CD4-positive, alpha-beta T cell treated with Interleukin-4 for 4 hours (primary cell): ENCODE measurements around the gene DGKE.

Experiments used
- DNase-seq: peaks from one replicate; pipeline ENCODE4 v3.0.0-alpha.2; 2020

The DGKE gene

GRCh38 chr17:56817066-56817465, 16.9 kb upstream of the DGKE start:
- no peak for DNase-seq

GRCh38 chr17:56819030-56819429, 14.9 kb upstream of the DGKE start:
- DNase-seq = no peak

GRCh38 chr17:56819431-56820145, 14.4 kb upstream of the DGKE start:
- peak; percentile 80 for DNase-seq

- no peak for DNase-seq
Observed at GRCh38 chr17:56820207-56820606, 13.7 kb upstream of the DGKE start.

GRCh38 chr17:56821847-56822534, 12.0 kb upstream of the DGKE start:
- no peak for DNase-seq

- DNase-seq = no peak
Observed at GRCh38 chr17:56822725-56823124, 11.2 kb upstream of the DGKE start.

- no peak for DNase-seq
Observed at GRCh38 chr17:56823848-56824247, 10.1 kb upstream of the DGKE start.

- no peak for DNase-seq
Observed at GRCh38 chr17:56824503-56824902, 9.4 kb upstream of the DGKE start.

- no peak for DNase-seq
Observed at GRCh38 chr17:56826611-56827414, 7.1 kb upstream of the DGKE start.

- DNase-seq = no peak
Observed at GRCh38 chr17:56830726-56831368, 3.1 kb upstream of the DGKE start.

- no peak for DNase-seq
Observed at GRCh38 chr17:56831369-56832095, 2.4 kb upstream of the DGKE start.

- no peak for DNase-seq
Observed at GRCh38 chr17:56832446-56832845, 1.5 kb upstream of the DGKE start.

- DNase-seq = peak; percentile 67
Observed at GRCh38 chr17:56833057-56833808, 718 bp upstream of the DGKE start.

- DNase-seq = peak; percentile 69
Observed at GRCh38 chr17:56834380-56835263, 671 bp downstream of the DGKE start.

GRCh38 chr17:56835264-56835585, 1.3 kb downstream of the DGKE start:
- no peak for DNase-seq

- DNase-seq = no peak
Observed at GRCh38 chr17:56838687-56839086, 4.7 kb downstream of the DGKE start.

GRCh38 chr17:56842577-56842976, 8.6 kb downstream of the DGKE start:
- no peak for DNase-seq

- no peak for DNase-seq
Observed at GRCh38 chr17:56845934-56846333, 12.0 kb downstream of the DGKE start.

GRCh38 chr17:56847106-56847505, 13.2 kb downstream of the DGKE start:
- DNase-seq = no peak

GRCh38 chr17:56849131-56849530, 15.2 kb downstream of the DGKE start:
- DNase-seq = no peak

- no peak for DNase-seq
Observed at GRCh38 chr17:56850591-56850990, 16.6 kb downstream of the DGKE start.
